D721Med (cell line): Measurements from ENCODE around the gene MSI1.
A peak's percentile ranks its signal among the peaks of the same experiment; 100 is the strongest.
"Not testable (repeated sequence)": the region's sequence is repeated elsewhere in the genome, so short reads cannot be mapped to it uniquely, and the experiment has no call there.

Experiments
- DNase-seq: peaks from one replicate; pipeline ENCODE4 v3.0.0; 2011; ENCODE audit warnings: low spot score; ENCODE audit not compliant: insufficient read length
- FAIRE-seq: peaks from 2 replicates; lab custom pipeline; 2011; peaks lifted over from hg19 to GRCh38; lab: Jason Lieb, UNC
- CTCF ChIP-seq: IDR thresholded peaks from 2 replicates; pipeline ENCODE4 v1.5.1; 2012; ENCODE audit warnings: mild to moderate bottlenecking, control low read depth; ENCODE audit not compliant: insufficient read depth; ENCODE audit errors: missing control alignments

Gene MSI1

GRCh38 chr12:120335447-120335846 lies 33.5 kb downstream of the MSI1 start:
- peak; percentile 38 for TF ChIP-seq CTCF
- not testable (repeated sequence) for FAIRE-seq, DNase-seq

- TF ChIP-seq CTCF: no peak
- DNase-seq (no peak), FAIRE-seq (no peak)
These were observed 36.4 kb downstream of the MSI1 start for GRCh38 chr12:120332523-120332922.

GRCh38 chr12:120332041-120332440 lies 36.9 kb downstream of the MSI1 start:
- no peak for TF ChIP-seq CTCF
- no peak for FAIRE-seq

GRCh38 chr12:120331390-120331789 lies 37.6 kb downstream of the MSI1 start:
- DNase-seq (no peak), FAIRE-seq (no peak)
- no peak for TF ChIP-seq CTCF

More at GRCh38 chr12:120332041-120332440, 36.9 kb downstream of the MSI1 start:
- DNase-seq: no peak

GRCh38 chr12:120328228-120328627 lies 40.7 kb downstream of the MSI1 start:
- FAIRE-seq: no peak
- no peak for DNase-seq

GRCh38 chr12:120327593-120327992 lies 41.4 kb downstream of the MSI1 start, which contains the start of gene PLA2G1B:
PLA2G1B (minus strand) TSS chr12:120327779; CDS start chr12:120327753, 26 bp downstream.
- FAIRE-seq (no peak), DNase-seq (no peak)
- TF ChIP-seq CTCF: no peak

More at GRCh38 chr12:120328228-120328627, 40.7 kb downstream of the MSI1 start:
- TF ChIP-seq CTCF: no peak

GRCh38 chr12:120324841-120325417 lies 44.0 kb downstream of the MSI1 start:
- no peak for TF ChIP-seq CTCF
- no peak for FAIRE-seq
- DNase-seq: no peak
